GM19035 (cell line): Measurements from ENCODE around the gene SP8.

Source experiments
- ATAC-seq: cut with Tn5 transposase; IDR thresholded peaks from one replicate; pipeline ENCODE4 v1.9.1; 2021; ENCODE audit not compliant: unreplicated experiment

SP8 gene

DNA sequence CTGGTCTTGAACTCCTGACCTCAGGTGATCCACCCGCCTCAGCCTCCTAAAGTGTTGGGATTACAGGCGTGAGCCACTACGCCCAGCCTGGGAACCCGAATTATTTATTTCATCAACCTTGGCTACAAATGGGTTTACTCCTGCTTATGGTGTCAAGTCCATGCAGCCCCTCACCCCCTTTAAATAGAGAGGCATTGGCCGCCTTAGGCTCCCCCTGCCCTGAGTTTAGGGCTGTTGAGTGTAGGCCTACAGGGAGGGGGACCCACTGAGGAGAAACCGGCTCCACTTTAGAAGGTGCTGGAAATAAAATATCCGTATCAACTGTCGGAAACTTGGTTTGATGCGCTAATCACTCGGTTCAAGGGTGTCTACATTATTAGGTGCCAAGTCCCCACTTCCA lies 8.7 kb upstream of the SP8 start:
- ATAC-seq = no peak

DNA sequence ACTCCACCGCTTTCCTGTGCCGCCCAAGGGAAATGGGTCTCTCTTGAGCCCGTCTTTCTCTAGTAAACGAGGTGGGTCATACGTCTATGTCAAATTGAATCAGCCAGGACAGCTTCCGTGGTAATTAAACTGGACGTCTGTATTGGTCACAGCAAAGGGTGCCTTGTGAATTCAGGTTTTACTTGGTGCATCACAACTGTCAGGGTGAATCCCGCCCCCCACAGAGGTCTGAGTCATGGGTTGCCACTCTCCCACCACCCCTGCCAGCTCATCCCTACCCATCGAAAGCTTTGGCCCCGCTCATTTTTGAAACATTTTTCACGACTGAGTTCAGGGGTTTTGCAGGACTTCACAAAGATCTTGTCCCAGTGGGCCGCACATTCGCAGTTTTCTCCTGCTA lies 8.0 kb upstream of the SP8 start:
- ATAC-seq = no peak

DNA sequence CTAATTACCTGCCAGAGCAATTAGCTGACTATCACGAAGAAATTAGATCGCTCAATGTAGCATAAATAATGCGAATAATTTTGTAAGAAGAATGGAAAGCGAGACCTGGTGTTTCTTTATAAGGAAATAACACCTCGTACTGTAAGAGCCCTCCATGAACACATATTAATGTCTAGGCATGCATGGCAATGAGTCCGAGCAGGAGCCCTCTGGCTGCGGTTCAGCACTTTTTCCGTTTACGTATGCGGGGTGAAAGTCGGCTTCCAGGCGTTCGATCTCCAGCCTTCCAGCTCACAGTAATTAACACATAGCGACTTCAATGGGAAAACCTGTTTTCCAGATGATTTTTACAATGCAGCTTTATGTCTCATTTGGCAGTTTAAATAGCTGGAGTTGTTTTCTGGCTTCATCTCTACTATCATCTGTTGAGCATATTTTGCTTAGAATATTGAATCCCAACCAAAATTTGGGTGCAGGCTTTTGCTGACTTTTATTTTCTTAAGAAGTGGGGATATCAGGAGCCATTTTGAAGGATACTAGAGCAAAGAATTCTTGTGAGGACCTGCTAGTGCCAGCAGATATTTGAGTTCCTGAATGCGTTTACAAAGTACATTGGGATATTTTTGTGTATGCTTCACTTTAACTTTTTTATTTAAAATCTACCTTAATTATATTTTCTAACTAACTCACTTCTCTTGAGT lies 7.2 kb upstream of the SP8 start:
- ATAC-seq = no peak

DNA sequence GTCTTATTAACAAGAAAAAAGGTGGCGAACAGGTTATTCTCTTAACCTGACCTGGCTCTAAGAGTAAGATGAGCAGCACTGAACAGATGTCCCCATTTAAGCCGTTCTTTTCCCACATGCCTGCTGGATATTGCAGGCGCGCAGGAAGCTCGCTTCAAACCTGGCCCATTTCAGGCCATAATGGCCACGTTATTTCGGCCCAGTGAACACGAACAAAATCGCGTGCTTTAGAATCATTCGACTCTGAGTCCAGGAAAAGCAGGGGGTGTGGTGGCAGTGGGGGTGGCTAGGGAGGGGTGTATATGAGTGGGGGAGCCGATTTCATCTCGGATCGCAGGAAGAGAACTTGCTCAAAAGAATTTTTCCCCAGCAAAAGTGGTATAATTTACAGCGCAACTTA lies 6.6 kb upstream of the SP8 start:
- ATAC-seq = no peak

DNA sequence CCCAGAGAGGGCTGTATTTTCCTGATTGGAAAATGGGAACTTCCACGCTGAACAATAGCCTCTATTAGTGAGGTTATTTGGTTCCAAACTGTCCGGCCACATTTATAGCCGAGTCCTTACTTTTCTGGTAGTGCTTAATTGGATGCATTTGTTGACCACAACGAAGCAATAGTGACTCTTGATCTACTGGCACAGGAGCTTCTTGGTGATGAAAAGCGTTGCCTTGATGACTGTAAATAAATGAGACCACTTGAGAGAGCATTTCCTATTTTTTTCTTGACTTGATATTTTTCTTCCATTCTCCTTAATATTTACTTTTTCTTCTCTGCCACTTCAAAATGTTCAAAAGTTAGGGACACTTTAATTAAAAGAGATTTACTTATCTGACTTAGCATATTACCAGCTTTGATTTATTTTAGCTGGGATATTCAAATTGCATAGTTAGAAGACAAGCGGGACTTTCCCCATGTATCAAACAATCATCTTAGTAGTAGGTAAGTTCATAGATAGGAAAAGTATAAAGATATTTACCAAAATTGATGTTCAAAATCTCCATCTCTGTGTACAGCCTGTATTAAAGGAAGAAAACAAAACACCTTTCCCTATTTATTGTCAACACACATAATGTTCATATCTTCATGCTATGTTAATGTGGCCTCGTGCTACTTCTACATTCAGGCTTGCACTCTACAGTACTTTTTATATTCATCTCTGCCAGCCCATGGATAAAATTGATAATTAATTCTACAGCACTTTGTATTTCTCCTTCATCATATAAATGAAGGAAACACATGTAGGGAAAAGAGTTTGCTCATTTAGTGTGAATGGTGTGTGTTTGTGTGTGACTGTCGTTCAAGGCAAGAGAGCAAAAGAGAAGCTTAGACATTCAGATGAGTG lies 5.1 kb upstream of the SP8 start:
- no peak for ATAC-seq

DNA sequence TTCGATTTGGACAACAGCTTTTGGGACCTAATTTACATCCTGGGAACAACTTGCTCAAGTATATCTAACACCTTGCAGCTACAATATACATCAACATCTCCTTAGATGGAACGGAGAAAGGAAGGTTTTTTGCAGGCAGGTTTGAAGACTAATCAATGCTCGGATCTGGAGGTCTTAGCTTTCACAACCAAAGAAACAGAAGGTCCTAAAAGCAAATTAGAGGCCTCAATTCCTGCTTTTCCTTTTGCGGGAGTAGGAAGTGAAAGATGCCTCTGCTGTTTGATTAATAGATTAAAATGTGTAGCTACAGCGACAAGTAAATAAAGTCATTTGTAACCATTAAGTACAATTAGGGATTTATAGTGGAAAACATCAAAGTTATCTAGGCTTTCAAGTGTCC lies 3.7 kb upstream of the SP8 start:
- ATAC-seq = no peak

DNA sequence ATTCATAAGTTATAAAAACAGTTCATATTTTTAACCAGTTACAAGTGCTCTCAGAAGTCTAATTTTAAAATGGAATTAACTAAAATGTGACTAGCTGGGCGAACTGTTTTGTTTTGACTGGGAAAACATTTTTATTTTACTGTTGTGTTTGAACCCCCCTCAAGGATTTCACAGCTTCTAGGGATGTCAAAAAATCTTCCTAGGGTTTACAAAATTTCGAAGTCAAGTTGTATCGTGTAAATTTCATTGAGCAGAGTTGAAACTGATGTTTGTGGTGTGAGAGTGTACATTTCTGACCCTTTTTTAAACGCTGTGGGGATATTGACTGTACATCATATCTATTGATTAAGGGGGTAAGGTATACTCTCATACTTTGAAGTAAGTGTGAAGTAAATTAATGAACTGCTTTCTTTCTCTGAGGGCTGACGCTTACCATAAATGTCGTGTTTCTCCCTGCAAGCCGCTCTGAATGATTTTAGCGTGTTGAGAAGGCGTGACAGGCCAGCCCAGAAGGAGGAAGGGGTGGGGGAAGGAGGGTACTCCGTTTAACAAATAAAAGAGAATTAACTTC lies 1.8 kb upstream of the SP8 start:
- no peak for ATAC-seq

DNA sequence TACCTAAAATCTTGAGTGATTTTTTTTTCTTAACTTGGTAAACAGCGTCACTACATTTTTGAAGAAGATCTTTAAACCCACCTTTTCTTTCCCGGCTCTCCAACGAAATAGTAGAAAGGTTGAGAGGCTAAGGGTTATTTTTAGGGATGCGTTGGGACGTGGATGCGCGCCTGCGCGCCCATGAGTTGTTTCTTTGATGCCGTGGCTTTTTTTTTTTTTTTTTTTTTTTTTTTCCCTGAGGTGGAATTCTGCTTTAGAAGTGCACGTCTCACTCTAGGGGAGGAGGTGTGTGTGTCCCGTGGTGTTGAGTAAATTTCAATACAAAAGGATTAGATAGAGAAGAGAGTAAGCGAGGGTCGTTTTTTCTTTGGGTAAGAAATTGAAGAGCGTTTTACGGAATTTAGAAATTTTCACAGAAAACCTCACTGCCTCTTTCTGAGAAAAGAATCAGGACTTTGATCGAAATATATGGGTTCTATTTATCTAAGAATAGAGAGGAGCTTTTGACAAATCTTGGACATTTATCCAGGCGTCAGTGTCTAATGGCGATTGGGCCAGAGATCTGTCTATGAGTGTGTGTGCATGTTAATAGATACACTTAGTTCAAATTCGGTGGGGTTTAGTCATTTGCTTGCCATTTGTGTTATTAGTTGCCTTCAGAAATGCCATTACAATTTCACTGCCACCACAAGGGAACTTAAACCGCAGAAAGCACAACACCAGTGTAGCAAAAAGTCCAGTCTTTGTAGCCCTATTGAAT lies 1.2 kb upstream of the SP8 start:
- no peak for ATAC-seq

DNA sequence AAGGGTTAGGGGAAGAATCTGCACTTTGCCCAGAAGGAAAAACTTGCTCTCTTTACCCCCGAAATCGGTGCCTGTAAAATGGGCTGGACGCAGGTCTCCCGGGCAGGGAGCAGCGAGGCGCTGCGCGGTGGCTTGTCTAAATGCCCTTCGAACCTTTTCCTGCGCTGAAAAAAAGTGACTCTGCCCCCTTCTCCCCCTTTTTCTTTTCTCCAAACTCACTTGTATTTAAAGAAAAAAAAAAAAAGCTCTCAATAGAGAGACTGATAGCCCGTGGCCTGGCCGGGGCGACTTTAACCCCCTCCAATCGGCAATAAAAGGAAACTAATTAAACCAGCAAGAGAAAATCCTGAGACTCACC lies 286 bp downstream of the SP8 start:
- no peak for ATAC-seq

DNA sequence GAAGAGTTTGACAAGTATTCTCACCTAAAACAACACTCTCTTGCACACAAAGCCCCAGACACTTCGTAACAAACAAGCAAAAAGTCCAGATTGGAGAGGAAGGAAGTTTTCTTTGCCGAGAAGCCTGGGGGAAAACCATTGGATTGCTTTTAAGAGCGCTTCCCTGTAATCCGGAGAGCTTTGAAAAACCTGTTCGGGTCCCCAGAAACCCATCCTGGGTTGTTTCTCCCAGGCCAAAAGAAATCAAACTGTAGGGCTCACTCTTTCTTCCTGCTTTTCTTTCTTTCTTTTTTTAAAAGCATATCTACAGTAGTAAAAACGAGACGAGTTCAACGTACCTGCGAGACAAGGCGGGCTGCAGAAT lies 655 bp downstream of the SP8 start:
- no peak for ATAC-seq

DNA sequence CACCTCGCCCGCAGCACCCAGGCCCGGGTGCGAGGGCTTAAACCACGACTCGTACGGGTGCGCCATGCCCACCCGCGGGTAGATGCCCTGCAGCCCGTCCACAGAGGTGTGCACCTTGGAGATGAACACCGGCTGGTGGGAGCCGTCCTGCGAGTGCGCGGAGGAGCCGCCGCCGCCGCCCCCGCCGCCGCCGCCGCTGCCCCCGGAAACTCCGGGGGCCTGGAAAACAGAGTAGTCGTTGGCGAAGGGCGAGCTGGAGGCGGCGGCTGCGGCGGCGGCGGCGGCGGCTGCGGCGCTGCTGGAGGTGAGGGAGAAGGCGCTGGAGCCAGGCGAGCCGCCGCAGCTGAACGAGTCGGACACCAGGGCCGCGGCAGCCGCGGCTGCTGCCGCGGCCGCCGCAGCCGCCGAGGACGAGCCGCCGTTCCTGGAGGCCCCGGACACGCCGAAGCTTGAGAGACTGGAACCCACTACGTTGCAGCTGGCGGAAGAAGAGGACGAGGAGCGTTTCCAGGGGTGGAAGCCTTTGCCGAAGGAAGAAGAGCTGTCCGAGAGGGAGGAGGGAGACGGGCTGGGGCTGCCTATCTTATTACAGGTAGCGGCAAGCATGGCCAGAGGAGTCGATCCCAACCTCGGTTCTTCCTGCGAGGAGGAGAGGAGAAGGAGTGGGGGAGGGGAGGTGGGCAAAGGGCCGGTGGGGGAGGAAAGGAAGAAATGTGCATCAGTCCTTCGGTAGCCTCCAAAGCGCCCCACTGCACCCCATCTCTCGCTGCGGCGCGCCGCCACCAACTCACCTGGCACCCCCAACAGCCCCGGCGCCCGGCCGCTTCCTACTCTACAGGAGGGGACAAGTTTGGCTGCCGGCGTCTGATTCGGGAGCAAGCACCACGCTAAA lies 1.3 kb downstream of the SP8 start:
- no peak for ATAC-seq

DNA sequence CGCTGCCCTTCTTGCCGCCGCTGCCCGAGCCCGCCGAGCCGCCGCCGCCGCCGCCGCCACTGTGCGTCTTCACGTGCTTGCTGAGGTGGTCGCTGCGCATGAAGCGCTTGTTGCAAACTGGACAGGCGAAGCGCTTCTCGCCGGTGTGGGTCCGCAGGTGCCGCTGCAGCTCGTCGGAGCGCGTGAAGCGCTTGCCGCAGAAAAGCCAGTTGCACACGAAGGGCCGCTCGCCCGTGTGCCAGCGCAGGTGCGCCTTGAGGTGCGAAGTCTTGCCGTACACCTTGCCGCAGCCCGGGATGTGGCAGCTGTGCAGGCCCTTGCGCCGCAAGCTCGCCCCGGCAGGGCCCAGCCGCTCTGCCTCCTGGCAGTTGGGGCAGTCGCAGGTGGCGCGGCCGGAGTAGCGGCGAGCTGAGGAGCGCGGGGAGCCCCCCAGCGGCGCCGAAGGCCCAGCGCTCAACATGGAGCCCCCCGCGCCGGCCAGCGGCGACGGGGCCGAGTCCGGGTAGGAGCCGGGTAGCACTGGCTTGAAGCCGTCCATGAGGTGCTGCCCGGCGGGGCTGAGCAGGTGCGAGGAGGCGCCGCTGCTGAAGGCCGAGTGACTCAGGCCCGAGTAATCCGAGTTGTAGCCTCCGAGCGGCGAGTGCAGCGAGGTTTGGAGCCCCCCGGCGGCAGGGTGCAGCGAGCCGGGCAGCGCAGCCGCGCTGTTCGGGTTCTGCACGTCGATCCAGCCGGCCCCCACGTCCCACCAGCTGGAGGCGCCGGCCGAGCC lies 2.1 kb downstream of the SP8 start:
- ATAC-seq = no peak

DNA sequence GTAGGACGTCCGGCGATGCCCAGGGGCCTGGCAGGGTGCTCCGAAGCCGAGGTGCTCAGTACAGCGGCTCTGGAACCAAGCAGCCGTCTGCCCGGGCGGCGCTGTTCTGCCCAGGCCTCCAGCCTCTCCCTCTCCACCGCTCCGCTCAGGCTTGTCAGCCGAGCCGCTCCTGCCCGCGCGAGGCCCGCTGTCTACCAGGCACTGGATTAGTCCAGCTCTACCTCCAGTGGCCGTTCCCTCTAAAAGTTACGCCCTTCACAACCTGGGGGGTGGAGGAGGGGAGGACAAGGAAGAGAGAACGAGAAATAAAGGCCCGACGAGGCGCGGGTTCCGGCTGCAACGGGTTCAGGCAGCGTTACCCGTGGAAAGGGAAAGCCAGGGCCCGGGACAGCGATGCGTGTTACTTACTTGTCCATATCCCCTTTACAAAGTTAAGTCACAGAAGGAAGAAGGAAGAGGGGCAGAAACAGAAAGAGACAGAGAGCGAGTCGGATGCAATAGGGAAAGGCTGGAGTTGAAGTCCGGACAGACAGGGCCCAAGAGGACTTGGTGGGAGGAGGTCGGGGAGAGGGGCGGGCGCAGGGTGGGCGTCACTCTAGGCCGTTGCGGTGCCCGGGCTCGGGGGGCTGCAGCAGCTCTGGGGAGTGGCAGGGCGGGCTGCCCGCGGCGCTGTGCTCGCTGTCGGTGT lies 2.8 kb downstream of the SP8 start:
- ATAC-seq = no peak

DNA sequence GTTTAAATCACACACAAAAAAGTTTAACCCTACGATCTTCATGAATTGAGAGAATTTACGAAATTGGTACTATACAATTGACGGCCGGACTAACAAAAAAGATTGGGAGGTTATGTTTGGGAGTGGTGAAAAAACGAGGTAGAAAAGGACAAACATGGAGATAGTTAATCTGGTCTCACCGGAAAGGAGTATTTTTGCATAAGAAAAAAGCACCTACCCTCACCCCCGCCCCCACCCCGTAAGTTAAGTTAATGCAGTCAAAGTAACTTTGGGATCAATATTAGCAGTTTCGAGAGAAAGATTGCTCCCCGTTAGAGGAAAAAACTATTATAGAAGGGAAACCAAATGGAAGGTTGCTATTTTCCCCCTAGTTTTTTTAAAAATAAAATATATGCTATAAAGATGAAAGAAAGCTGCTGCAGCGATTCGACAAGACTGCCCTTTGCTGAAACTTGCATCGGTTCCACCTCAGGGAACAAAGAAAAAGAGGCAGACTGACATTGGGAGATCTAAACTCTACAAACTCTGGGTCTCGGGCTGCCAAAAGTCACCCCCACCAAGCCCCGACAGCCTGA lies 3.5 kb downstream of the SP8 start:
- no peak for ATAC-seq

DNA sequence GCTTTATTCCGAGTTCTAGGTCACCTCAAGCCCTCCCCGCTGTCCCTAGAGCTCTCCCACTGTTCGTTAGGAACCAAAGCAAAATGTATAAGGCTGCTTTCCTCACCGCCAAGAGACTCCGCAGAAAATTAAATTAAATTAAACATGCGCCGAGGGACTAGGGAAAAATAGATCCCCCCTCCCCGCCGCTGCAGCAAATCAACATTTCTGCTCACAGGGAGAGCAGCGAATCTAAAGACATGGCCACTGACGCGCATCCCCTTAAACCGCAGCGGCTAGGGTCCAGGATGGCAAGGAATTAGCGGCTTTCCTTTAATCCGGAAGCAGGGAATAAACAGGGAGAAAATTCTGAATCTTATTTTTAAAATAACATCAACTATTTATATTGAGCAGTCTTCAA lies 7.6 kb downstream of the SP8 start:
- no peak for ATAC-seq

DNA sequence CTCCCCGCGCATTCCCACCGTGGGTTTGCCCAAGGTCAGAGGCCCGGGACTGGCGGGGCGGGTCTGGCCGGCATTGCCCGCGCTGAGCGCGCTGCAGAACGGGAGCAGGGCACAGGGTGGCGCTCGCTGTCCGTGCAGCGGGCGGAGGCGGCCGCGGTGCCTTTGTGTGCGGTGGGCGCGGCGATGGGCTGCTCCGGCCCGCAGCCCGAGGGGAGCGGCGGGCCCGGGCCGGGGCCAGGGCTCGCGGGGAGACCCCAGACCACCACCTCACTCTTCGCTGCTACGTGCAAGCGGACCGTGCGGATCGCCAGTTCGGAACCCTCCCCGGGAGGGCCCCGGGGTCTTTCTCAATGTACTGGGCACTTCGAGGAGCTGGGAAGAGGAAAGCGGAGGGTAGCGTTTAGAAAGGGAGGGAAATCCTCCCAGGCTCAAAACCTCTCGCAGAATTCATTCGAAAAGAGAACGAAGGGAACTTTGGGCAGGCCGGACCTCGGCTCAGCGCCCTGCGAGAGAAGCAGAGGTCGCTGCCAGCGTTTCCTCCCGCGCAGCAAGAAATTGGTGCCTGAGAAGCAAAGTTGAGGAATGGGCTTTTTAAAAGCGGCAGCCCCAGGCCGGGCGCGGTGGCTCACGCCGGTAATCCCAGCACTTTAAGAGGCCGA lies 8.5 kb downstream of the SP8 start:
- ATAC-seq = peak; percentile 80

DNA sequence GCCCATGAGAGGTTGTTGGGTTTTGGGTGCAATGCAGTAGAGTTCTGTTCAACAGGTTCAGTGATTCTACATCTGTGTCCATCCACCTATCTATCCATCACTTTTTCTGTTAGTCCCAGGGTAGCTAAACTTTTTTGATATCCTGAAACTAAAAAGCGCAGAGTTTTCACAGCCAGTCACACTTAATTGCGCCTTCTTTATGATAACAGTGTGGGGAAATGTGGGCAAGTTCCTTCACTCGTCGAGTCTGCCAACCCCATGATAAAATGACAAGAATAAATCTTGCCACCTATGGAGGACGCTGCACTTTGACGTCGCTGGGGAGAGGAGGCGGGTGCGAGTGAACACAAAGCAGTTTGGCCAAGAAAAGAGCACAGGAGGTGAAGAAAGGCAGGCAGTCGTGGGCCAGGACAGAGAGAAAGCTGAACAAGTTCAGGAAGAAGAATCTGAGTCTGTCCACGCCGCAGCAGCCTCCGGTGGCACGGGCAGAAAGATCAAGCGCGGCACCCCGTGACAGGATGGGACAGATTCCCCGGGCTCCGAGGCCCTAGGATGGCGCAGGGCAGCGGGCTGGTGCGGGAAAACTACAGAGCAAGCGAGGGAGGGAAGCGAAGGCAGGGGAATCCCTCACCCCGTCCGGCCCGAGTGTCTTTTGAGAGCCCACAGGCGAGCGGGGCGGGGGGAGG lies 9.2 kb downstream of the SP8 start:
- ATAC-seq = peak; percentile 42

DNA sequence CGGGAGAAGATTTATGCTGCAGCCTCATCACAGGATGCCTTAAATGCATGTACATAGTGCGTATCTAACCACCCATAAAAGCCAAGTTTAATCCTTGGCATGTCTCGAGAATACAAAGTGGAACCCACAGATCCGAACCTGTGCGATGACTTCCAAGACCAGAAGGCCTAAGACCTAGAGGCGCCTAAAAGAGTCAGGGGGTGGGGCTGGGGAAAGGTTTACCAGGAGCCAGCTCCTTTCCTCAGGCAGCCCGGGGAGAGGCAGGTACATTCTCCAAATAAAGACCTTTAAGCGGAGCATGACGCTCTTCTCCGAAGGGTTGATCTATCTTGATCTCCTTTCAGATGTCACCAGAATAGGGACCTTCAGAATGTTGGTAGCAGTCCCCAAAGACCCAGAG lies 9.7 kb downstream of the SP8 start:
- ATAC-seq = no peak
